Heart right ventricle (tissue), 16 donors: ENCODE measurements around the gene FRAT1. TPM values are rescaled to one million over a fixed set of nuclear protein-coding genes. Genes with fewer than 3 reads are reported as not detected.
A peak's percentile ranks its signal among the peaks of the same experiment; 100 is the strongest.
"Not testable (repeated sequence)": the region's sequence is repeated elsewhere in the genome, so short reads cannot be mapped to it uniquely, and the experiment has no call there.

ENCODE experiments used
- ATAC-seq, 8 donors: fragments of 200-7000 bp; cut with Tn5 transposase; one replicate each; pipeline ENCODE4 v1.9.1; 2020; ENCODE audit warnings: mild to moderate bottlenecking in 8 of 8, moderate library complexity in 8 of 8, moderate number of reproducible peaks in 1 of 8
- DNase-seq, 2 donors: peaks; one replicate each; pipeline ENCODE4 v3.0.0-alpha.2; 2020
- H3K27ac ChIP-seq, 10 donors: fragments of 200-600 bp; sonication (generic) in 2 of 10; one replicate each; pipeline versions ENCODE4 v1.5.0 to v1.8.0; 2020 to 2022; ENCODE audit warnings: mild to moderate bottlenecking in 3 of 10
- H3K27me3 ChIP-seq, 7 donors: fragments of 200-600 bp; one replicate each; pipeline ENCODE4 v1.8.0; 2021 to 2022; ENCODE audit warnings: mild to moderate bottlenecking in 2 of 7
- H3K36me3 ChIP-seq, 9 donors: fragments of 200-600 bp; sonication (generic) in 1 of 9; one replicate each; pipeline versions ENCODE4 v1.5.0 to v1.8.0; 2020 to 2022; ENCODE audit warnings: mild to moderate bottlenecking in 2 of 9
- H3K4me1 ChIP-seq, 9 donors: fragments of 200-600 bp; sonication (generic) in 1 of 9; one replicate each; pipeline versions ENCODE4 v1.5.0 to v1.8.0; 2020 to 2022; ENCODE audit warnings: mild to moderate bottlenecking in 4 of 9
- H3K4me3 ChIP-seq, 10 donors: fragments of 200-600 bp; sonication (generic) in 2 of 10; one replicate each; pipeline versions ENCODE4 v1.5.0 to v1.8.0; 2020 to 2022; ENCODE audit warnings: mild to moderate bottlenecking in 7 of 10, moderate library complexity in 2 of 10
- H3K9me3 ChIP-seq, 11 donors: fragments of 200-600 bp in 10 of 11; sonication (generic) in 2 of 11; one replicate each; pipeline versions ENCODE4 v1.5.0 to v1.8.0; 2013 to 2022; ENCODE audit warnings: mild to moderate bottlenecking in 2 of 11, control low read depth in 1 of 11, moderate library complexity in 1 of 11
- CTCF ChIP-seq, 9 donors: fragments of 200-600 bp; sonication (generic) in 2 of 9; IDR thresholded peaks; one replicate each; pipeline versions ENCODE4 v1.5.0 to v1.8.0; 2021 to 2022; ENCODE audit warnings: antibody characterized with exemption in 9 of 9, mild to moderate bottlenecking in 5 of 9, moderate library complexity in 1 of 9
- WGBS, 2 donors: extraction: QIAGEN DNeasy Blood & Tissue Kit; methylation state at CpG; one replicate each; pipeline ENCODE4 v1.1.7; 2013; ENCODE audit warnings: inconsistent platforms in 1 of 2; 5-methylcytosine and 5-hydroxymethylcytosine counted together
- intact Hi-C, 10 donors: fragments of 100-400 bp; cut with DNase I; formaldehyde crosslinking; loops; one replicate each; pipeline versions ENCODE4 v1.11.1 to v1.14.2; 2022
- polyA plus RNA-seq, 2 donors: library from polyadenylated mRNA; stranded (reverse); fragments of 200-250 nt; gene quantifications; one replicate each; pipeline ENCODE4 v1.2.3, GENCODE V29; 2013
- total RNA-seq, 10 donors: library from RNA; stranded (reverse); fragmentation: NEBNext Ultra II Directional in 3 of 10; extraction: Animal tissue kit (Norgen Biotek cat#: 25700) in 3 of 10; gene quantifications; one replicate each; pipeline versions ENCODE4 v1.2.1 to v1.2.4, GENCODE V29; 2021 to 2023
- donor health status: Arrhythmogenic right ventricular cardiomyopathy.
- donor health status: ischemic (EF 13 %, LVEDD 7.1; RV severe dilation, severe dysfunction).
- donor health status: healthy with polysubstance abuse.
- donor health status: DM: no; HTN: yes; CAD: no.
- donor health status: DM: no; HTN: no; CAD: no.
- donor health status: ischemic (EF 25% LVEDD 6.9; RV normal size, moderate dysfunction).
- donor health status: ischemic (EF 25% LVEDD 5.7; RV mildly dilated, moderate dysfunction).
- donor health status: healthy.
- donor health status: DM: yes; HTN: yes; CAD: no.
- donor health status: Ischemic cardiomyopathy.
- donor health status: ischemic (EF 35%, LVEDD 5.7; RV mildly dilated, moderate dysfunction).
- donor health status: nonischemic (EF 11% LVEDD 7.7; RV severe dilation, severe dysfunction).
- donor health status: DM: yes; HTN: yes; CAD: no.
- donor health status: PGD.
- donor health status: ischemic (EF 29% LVEDD 5.4; RV normal size, mild dysfunction).
- donor health status: nonischemic (EF 23%, LVEDD 6.1; RV moderate dilation, normal function).

FRAT1 gene
- total and polyA plus RNA-seq, 12 donors, result 1.3 to 6.6 (median 3.0) TPM

GRCh38 chr10:97280783-97281182, 38.3 kb upstream of the FRAT1 start:
- ATAC-seq (no peak), DNase-seq (no peak)
- no peaks in the 10 kb centered on the region for H3K36me3 ChIP-seq
- intact Hi-C loops, result loop anchor here in 3 of 10 donors (5.0 to 10.0 kb wide), 2 partner anchors 52 to 64 kb away; partner anchors contain the start of gene FRAT2 (in 2 of the 3)
- no peaks in the 10 kb centered on the region for H3K27me3 ChIP-seq
- peaks cover 0 to 25% (median 20%) of the 10 kb centered on the region in 9 donors for H3K4me1 ChIP-seq
- WGBS, 2 donors, result 90 to 91% methylated on average over 3 of the region's 3 CpGs
- H3K9me3 ChIP-seq, result no peaks in the 10 kb centered on the region
- no peak for TF ChIP-seq CTCF (IDR thresholded peaks at IDR 0.05)
- H3K27ac ChIP-seq, result no peak overlapping the region
- H3K4me3 ChIP-seq, result no peak overlapping the region

- H3K4me3 ChIP-seq, H3K9me3 ChIP-seq, DNase-seq, H3K27ac ChIP-seq, ATAC-seq, H3K27me3 ChIP-seq: not testable (repeated sequence)
- WGBS, 2 donors, result 95 to 96% methylated on average over 13 of the region's 13 CpGs
- Histone ChIP-seq H3K36me3 (peaks cover 0 to 17% (median 3%) of the 10 kb centered on the region in 9 donors), H3K4me1 (peaks cover 0 to 14% (median 9%) of the 10 kb centered on the region in 9 donors)
- intact Hi-C loops, result loop anchor here in 5 of 10 donors (5.0 kb wide), 3 partner anchors 37 to 47 kb away; partner anchors contain the start of gene FRAT2 (in 3 of the 5)
These were observed 29.0 kb upstream of the FRAT1 start for GRCh38 chr10:97290076-97290475.

- intact Hi-C loops, result loop anchor here in 5 of 10 donors (5.0 kb wide), 3 partner anchors 37 to 47 kb away; partner anchors contain the start of gene FRAT2 (in 3 of the 5)
- not testable (repeated sequence) for H3K9me3 ChIP-seq, H3K27me3 ChIP-seq, DNase-seq, H3K27ac ChIP-seq, ATAC-seq
- 95% methylated on average over 17 of the region's 17 CpGs for WGBS, 2 donors
- H3K4me1 ChIP-seq, result peaks cover 0 to 14% (median 9%) of the 10 kb centered on the region in 9 donors
- peak overlapping the region in 2 of 10 donors; percentile 87 to 96 for H3K4me3 ChIP-seq
- H3K36me3 ChIP-seq, result peaks cover 0 to 17% (median 3%) of the 10 kb centered on the region in 9 donors
These were observed 28.3 kb upstream of the FRAT1 start for GRCh38 chr10:97290576-97291356.

- ATAC-seq, result no peak
- DNase-seq, result no peak
- 54 to 61% methylated on average over 25 of the region's 25 CpGs for WGBS, 2 donors
These were observed 27.5 kb upstream of the FRAT1 start for GRCh38 chr10:97291357-97292096.

More at GRCh38 chr10:97291357-97292096, 27.5 kb upstream of the FRAT1 start:
- Histone ChIP-seq H3K27me3 (no peaks in the 10 kb centered on the region), H3K4me1 (peaks cover 0 to 14% (median 9%) of the 10 kb centered on the region in 9 donors), H3K9me3 (no peaks in the 10 kb centered on the region), H3K36me3 (peaks cover 0 to 17% (median 3%) of the 10 kb centered on the region in 9 donors), H3K27ac (peak overlapping the region in 9 of 10 donors; percentile 91 to 97 (median 94)), H3K4me3 (peak overlapping the region; percentile 57 to 97 (median 90))
- intact Hi-C loops, result loop anchor here in 6 of 10 donors (1.0 to 5.0 kb wide), 4 partner anchors 36 to 46 kb away; partner anchors contain the start of gene FRAT2 (in 3 of the 6)
- TF ChIP-seq CTCF (IDR thresholded peaks at IDR 0.05), result no peak
